ENCODE data around the gene BANF2. TPM values are rescaled to one million over a fixed set of nuclear protein-coding genes. Genes with fewer than 3 reads are reported as not detected.

The BANF2 gene
- total and polyA plus RNA-seq, 2 experiments from 2014 or later, result not detected

DNA sequence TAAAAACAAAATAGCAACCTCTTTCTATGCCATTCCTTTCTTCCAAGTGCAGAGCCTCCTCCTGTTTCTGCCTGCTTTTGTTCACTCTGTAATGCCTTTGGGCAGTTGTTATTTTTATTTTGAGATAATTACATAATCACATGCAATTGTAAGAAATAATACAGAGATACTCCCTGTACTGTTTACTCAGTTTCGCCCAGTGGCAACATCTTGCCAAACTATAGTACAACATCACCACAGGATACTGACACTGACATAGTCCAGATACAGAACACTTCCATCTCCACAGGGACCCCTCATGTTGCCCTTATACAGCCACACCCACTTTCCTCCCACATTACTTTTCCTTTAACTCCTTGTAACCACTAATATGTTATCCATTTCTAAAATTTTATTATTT, 59.7 kb downstream of the BANF2 start:
- Histone ChIP-seq H4K20me1 (replicated peaks; ENCODE audit: insufficient read depth) (no peaks in the 10 kb centered on the region), H3K4me3 (no peak overlapping the region), H3K27ac (ENCODE audit: low read depth) (no peak overlapping the region), H3K27me3 (ENCODE audit: insufficient read depth) (no peaks in the 10 kb centered on the region), H3K79me2 (replicated peaks; ENCODE audit: insufficient read depth) (no peaks in the 10 kb centered on the region), H3K4me2 (no peak overlapping the region), H2AFZ (no peak overlapping the region), H3K36me3 (ENCODE audit: insufficient read depth) (no peaks in the 10 kb centered on the region), H3K9me2 (ENCODE audit: insufficient read depth) (no peaks in the 10 kb centered on the region), H3F3A (replicated peaks; ENCODE audit: low read depth) (no peaks in the 10 kb centered on the region), H3K4me1 (ENCODE audit: insufficient read depth) (peaks cover 17% of the 10 kb centered on the region)
- H3K27me3 Mint-ChIP-seq (ENCODE audit: insufficient read depth, low read depth, poor library complexity), result peaks cover 7% of the 10 kb centered on the region
- H3K9me3 Mint-ChIP-seq, result peaks cover 22% of the 10 kb centered on the region
- H3K36me3 Mint-ChIP-seq (ENCODE audit: low read depth), result peaks cover 6% of the 10 kb centered on the region
- TF ChIP-seq, protein P1, sequence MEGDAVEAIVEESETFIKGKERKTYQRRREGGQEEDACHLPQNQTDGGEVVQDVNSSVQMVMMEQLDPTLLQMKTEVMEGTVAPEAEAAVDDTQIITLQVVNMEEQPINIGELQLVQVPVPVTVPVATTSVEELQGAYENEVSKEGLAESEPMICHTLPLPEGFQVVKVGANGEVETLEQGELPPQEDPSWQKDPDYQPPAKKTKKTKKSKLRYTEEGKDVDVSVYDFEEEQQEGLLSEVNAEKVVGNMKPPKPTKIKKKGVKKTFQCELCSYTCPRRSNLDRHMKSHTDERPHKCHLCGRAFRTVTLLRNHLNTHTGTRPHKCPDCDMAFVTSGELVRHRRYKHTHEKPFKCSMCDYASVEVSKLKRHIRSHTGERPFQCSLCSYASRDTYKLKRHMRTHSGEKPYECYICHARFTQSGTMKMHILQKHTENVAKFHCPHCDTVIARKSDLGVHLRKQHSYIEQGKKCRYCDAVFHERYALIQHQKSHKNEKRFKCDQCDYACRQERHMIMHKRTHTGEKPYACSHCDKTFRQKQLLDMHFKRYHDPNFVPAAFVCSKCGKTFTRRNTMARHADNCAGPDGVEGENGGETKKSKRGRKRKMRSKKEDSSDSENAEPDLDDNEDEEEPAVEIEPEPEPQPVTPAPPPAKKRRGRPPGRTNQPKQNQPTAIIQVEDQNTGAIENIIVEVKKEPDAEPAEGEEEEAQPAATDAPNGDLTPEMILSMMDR (conservative IDR thresholded peaks at IDR 0.05; ENCODE audit: low read depth in 2 of 2), result no peak
- TF ChIP-seq POLR2AphosphoS5 (IDR thresholded peaks at IDR 0.05; ENCODE audit: low read depth) (no peak), ZNF331 (CRISPR knock-in tag; IDR thresholded peaks at IDR 0.05; ENCODE audit: low read depth) (no peak), NANOG (IDR thresholded peaks at IDR 0.05; ENCODE audit: borderline replicate concordance) (no peak), STAT1 (IDR thresholded peaks at IDR 0.05; ENCODE audit: unreplicated experiment) (no peak), ZNF114 (CRISPR knock-in tag; IDR thresholded peaks at IDR 0.05) (no peak), EZH2 (IDR thresholded peaks at IDR 0.05; ENCODE audit: low read depth, unreplicated experiment) (no peak), JUNB (IDR thresholded peaks at IDR 0.05; ENCODE audit: unreplicated experiment) (no peak), EZH2phosphoT487 (IDR thresholded peaks at IDR 0.05; ENCODE audit: unreplicated experiment) (no peak), CREB1 (CRISPR knock-in tag; IDR thresholded peaks at IDR 0.05; ENCODE audit: low read depth) (no peak)
- TF ChIP-seq, protein P2, sequence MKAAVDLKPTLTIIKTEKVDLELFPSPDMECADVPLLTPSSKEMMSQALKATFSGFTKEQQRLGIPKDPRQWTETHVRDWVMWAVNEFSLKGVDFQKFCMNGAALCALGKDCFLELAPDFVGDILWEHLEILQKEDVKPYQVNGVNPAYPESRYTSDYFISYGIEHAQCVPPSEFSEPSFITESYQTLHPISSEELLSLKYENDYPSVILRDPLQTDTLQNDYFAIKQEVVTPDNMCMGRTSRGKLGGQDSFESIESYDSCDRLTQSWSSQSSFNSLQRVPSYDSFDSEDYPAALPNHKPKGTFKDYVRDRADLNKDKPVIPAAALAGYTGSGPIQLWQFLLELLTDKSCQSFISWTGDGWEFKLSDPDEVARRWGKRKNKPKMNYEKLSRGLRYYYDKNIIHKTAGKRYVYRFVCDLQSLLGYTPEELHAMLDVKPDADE (IDR thresholded peaks at IDR 0.05), result no peak
- TF ChIP-seq, protein P3, sequence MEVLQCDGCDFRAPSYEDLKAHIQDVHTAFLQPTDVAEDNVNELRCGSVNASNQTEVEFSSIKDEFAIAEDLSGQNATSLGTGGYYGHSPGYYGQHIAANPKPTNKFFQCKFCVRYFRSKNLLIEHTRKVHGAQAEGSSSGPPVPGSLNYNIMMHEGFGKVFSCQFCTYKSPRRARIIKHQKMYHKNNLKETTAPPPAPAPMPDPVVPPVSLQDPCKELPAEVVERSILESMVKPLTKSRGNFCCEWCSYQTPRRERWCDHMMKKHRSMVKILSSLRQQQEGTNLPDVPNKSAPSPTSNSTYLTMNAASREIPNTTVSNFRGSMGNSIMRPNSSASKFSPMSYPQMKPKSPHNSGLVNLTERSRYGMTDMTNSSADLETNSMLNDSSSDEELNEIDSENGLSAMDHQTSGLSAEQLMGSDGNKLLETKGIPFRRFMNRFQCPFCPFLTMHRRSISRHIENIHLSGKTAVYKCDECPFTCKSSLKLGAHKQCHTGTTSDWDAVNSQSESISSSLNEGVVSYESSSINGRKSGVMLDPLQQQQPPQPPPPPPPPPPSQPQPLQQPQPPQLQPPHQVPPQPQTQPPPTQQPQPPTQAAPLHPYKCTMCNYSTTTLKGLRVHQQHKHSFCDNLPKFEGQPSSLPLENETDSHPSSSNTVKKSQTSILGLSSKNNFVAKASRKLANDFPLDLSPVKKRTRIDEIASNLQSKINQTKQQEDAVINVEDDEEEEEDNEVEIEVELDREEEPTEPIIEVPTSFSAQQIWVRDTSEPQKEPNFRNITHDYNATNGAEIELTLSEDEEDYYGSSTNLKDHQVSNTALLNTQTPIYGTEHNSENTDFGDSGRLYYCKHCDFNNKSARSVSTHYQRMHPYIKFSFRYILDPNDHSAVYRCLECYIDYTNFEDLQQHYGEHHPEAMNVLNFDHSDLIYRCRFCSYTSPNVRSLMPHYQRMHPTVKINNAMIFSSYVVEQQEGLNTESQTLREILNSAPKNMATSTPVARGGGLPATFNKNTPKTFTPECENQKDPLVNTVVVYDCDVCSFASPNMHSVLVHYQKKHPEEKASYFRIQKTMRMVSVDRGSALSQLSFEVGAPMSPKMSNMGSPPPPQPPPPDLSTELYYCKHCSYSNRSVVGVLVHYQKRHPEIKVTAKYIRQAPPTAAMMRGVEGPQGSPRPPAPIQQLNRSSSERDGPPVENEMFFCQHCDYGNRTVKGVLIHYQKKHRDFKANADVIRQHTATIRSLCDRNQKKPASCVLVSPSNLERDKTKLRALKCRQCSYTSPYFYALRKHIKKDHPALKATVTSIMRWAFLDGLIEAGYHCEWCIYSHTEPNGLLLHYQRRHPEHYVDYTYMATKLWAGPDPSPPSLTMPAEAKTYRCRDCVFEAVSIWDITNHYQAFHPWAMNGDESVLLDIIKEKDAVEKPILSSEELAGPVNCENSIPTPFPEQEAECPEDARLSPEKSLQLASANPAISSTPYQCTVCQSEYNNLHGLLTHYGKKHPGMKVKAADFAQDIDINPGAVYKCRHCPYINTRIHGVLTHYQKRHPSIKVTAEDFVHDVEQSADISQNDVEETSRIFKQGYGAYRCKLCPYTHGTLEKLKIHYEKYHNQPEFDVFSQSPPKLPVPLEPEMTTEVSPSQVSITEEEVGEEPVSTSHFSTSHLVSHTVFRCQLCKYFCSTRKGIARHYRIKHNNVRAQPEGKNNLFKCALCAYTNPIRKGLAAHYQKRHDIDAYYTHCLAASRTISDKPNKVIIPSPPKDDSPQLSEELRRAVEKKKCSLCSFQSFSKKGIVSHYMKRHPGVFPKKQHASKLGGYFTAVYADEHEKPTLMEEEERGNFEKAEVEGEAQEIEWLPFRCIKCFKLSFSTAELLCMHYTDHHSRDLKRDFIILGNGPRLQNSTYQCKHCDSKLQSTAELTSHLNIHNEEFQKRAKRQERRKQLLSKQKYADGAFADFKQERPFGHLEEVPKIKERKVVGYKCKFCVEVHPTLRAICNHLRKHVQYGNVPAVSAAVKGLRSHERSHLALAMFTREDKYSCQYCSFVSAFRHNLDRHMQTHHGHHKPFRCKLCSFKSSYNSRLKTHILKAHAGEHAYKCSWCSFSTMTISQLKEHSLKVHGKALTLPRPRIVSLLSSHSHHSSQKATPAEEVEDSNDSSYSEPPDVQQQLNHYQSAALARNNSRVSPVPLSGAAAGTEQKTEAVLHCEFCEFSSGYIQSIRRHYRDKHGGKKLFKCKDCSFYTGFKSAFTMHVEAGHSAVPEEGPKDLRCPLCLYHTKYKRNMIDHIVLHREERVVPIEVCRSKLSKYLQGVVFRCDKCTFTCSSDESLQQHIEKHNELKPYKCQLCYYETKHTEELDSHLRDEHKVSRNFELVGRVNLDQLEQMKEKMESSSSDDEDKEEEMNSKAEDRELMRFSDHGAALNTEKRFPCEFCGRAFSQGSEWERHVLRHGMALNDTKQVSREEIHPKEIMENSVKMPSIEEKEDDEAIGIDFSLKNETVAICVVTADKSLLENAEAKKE (CRISPR knock-in tag; IDR thresholded peaks at IDR 0.05), result no peak
- TF ChIP-seq, protein P4, sequence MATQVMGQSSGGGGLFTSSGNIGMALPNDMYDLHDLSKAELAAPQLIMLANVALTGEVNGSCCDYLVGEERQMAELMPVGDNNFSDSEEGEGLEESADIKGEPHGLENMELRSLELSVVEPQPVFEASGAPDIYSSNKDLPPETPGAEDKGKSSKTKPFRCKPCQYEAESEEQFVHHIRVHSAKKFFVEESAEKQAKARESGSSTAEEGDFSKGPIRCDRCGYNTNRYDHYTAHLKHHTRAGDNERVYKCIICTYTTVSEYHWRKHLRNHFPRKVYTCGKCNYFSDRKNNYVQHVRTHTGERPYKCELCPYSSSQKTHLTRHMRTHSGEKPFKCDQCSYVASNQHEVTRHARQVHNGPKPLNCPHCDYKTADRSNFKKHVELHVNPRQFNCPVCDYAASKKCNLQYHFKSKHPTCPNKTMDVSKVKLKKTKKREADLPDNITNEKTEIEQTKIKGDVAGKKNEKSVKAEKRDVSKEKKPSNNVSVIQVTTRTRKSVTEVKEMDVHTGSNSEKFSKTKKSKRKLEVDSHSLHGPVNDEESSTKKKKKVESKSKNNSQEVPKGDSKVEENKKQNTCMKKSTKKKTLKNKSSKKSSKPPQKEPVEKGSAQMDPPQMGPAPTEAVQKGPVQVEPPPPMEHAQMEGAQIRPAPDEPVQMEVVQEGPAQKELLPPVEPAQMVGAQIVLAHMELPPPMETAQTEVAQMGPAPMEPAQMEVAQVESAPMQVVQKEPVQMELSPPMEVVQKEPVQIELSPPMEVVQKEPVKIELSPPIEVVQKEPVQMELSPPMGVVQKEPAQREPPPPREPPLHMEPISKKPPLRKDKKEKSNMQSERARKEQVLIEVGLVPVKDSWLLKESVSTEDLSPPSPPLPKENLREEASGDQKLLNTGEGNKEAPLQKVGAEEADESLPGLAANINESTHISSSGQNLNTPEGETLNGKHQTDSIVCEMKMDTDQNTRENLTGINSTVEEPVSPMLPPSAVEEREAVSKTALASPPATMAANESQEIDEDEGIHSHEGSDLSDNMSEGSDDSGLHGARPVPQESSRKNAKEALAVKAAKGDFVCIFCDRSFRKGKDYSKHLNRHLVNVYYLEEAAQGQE (IDR thresholded peaks at IDR 0.05; ENCODE audit: unreplicated experiment), result no peak
- DNase-seq (ENCODE audit: low spot score) (no peak), ATAC-seq (no peak)
- H3K4me3 Mint-ChIP-seq, result no peak overlapping the region
- peaks cover 12% of the 10 kb centered on the region for H3K4me1 Mint-ChIP-seq
- no peak overlapping the region for H3K27ac Mint-ChIP-seq
